HG02642 (cell line): ENCODE results near the gene CAPN11.

Source experiments
- ATAC-seq: cut with Tn5 transposase; IDR thresholded peaks from one replicate; pipeline ENCODE4 v1.9.1; 2021; ENCODE audit warnings: mild to moderate bottlenecking; ENCODE audit not compliant: unreplicated experiment, poor library complexity

Gene CAPN11

GRCh38 chr6:44152109-44152461 lies 6.5 kb upstream of the CAPN11 start:
- no peak for ATAC-seq

GRCh38 chr6:44152533-44152932 lies 6.1 kb upstream of the CAPN11 start:
- no peak for ATAC-seq

- ATAC-seq, result no peak
Observed at GRCh38 chr6:44154067-44154466, 4.6 kb upstream of the CAPN11 start.

- ATAC-seq, result no peak
Observed at GRCh38 chr6:44156494-44157151, 2.0 kb upstream of the CAPN11 start.

GRCh38 chr6:44157152-44157521 lies 1.5 kb upstream of the CAPN11 start:
- ATAC-seq, result no peak

GRCh38 chr6:44161997-44162338 lies 3.3 kb downstream of the CAPN11 start:
- no peak for ATAC-seq

- no peak for ATAC-seq
Observed at GRCh38 chr6:44162876-44163625, 4.4 kb downstream of the CAPN11 start.

GRCh38 chr6:44166116-44166515 lies 7.5 kb downstream of the CAPN11 start:
- no peak for ATAC-seq

GRCh38 chr6:44166591-44167184 lies 8.1 kb downstream of the CAPN11 start:
- ATAC-seq, result no peak

GRCh38 chr6:44167567-44167966 lies 8.9 kb downstream of the CAPN11 start:
- no peak for ATAC-seq

- ATAC-seq, result no peak
Observed at GRCh38 chr6:44169154-44169553, 10.5 kb downstream of the CAPN11 start.

- no peak for ATAC-seq
Observed at GRCh38 chr6:44169886-44170570, 11.4 kb downstream of the CAPN11 start.

GRCh38 chr6:44171899-44172546 lies 13.4 kb downstream of the CAPN11 start:
- ATAC-seq, result no peak

- ATAC-seq, result peak; percentile 67
Observed at GRCh38 chr6:44172731-44173500, 14.3 kb downstream of the CAPN11 start.

GRCh38 chr6:44176130-44176761 lies 17.6 kb downstream of the CAPN11 start:
- ATAC-seq, result no peak

- ATAC-seq, result no peak
Observed at GRCh38 chr6:44176762-44177509, 18.3 kb downstream of the CAPN11 start.

- no peak for ATAC-seq
Observed at GRCh38 chr6:44177691-44178423, 19.2 kb downstream of the CAPN11 start.

- no peak for ATAC-seq
Observed at GRCh38 chr6:44178424-44179071, 19.9 kb downstream of the CAPN11 start.
